ENCODE data around the gene INPP5A.

INPP5A gene

GRCh38 chr10:132640326-132641125, 102.9 kb downstream of the INPP5A start:
- Histone ChIP-seq H3K4me1 (ENCODE audit: insufficient read depth, low read length) (no peaks in the 10 kb centered on the region), H3K9ac (ENCODE audit: low read depth, low read length) (no peak overlapping the region)
- WGBS: 94% methylated on average over 29 of the region's 29 CpGs

DNA sequence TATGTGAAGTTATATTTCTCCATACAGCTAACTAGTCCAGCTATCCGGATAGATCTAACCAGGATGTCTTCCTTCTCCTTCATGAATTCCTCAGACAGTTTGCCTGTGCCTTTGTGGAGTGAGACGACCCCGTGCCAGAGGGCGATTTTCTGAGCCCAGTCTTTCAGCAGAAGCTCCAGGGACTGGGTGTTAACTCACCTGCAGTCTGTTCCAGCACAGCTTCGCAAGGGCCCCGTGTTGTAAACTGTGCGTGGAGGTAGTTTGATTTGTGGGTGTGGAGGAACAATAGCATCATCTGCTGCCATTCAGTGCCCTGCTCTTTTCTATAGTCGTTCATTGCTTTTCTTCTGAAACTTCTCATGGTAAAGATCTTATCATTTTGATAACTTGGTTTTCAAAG, 103.8 kb downstream of the INPP5A start:
- WGBS: 93% methylated on average over 8 of the region's 8 CpGs
- Histone ChIP-seq H3K27ac (ENCODE audit: low read depth, low read length) (no peak overlapping the region), H3K9ac (ENCODE audit: low read depth, low read length) (no peak overlapping the region)

More at GRCh38 chr10:132640326-132641125, 102.9 kb downstream of the INPP5A start:
- H3K9me3 ChIP-seq (ENCODE audit: insufficient read depth, low read depth, low read length): no peaks in the 10 kb centered on the region
- no peak overlapping the region for H3K4me3 ChIP-seq (ENCODE audit: low read length)
- H3K27ac ChIP-seq (ENCODE audit: low read depth, low read length): no peak overlapping the region
- H3K27me3 ChIP-seq (ENCODE audit: insufficient read depth, low read length): no peaks in the 10 kb centered on the region
- H3K36me3 ChIP-seq (ENCODE audit: insufficient read depth, low read length): no peaks in the 10 kb centered on the region

GRCh38 chr10:132641966-132642731, 104.6 kb downstream of the INPP5A start:
- no peak overlapping the region for H3K4me3 ChIP-seq (ENCODE audit: low read length)
- no peaks in the 10 kb centered on the region for H3K27me3 ChIP-seq (ENCODE audit: insufficient read depth, low read length)
- H3K27ac ChIP-seq (ENCODE audit: low read depth, low read length): no peak overlapping the region
- no peaks in the 10 kb centered on the region for H3K4me1 ChIP-seq (ENCODE audit: insufficient read depth, low read length)
- H3K9ac ChIP-seq (ENCODE audit: low read depth, low read length): no peak overlapping the region
- H3K9me3 ChIP-seq (ENCODE audit: insufficient read depth, low read depth, low read length): no peaks in the 10 kb centered on the region
- H3K36me3 ChIP-seq (ENCODE audit: insufficient read depth, low read length): no peaks in the 10 kb centered on the region
- WGBS: 91% methylated on average over 33 of the region's 33 CpGs

More for the DNA sequence above, 103.8 kb downstream of the INPP5A start:
- Histone ChIP-seq H3K9me3 (ENCODE audit: insufficient read depth, low read depth, low read length) (no peaks in the 10 kb centered on the region), H3K27me3 (ENCODE audit: insufficient read depth, low read length) (no peaks in the 10 kb centered on the region), H3K4me1 (ENCODE audit: insufficient read depth, low read length) (no peaks in the 10 kb centered on the region), H3K36me3 (ENCODE audit: insufficient read depth, low read length) (no peaks in the 10 kb centered on the region), H3K4me3 (ENCODE audit: low read length) (no peak overlapping the region)

DNA sequence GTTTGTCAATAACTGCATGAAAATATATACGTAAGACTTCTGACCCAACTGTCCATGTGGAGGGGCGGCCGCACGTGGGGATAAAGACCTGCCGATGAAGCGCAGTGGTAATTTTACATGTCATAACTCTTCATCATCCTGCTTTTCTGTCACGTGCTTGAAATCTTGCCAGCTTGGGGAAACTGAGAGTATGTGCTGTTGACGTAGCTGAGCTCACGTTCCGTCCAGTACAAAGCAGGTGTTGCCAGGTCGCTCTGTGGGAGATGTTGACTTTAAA, 105.1 kb downstream of the INPP5A start:
- no peak overlapping the region for H3K4me3 ChIP-seq (ENCODE audit: low read length)
- 97% methylated on average over 11 of the region's 11 CpGs for WGBS
- no peaks in the 10 kb centered on the region for H3K9me3 ChIP-seq (ENCODE audit: insufficient read depth, low read depth, low read length)
- no peak overlapping the region for H3K9ac ChIP-seq (ENCODE audit: low read depth, low read length)
- no peaks in the 10 kb centered on the region for H3K4me1 ChIP-seq (ENCODE audit: insufficient read depth, low read length)
- no peaks in the 10 kb centered on the region for H3K27me3 ChIP-seq (ENCODE audit: insufficient read depth, low read length)
- H3K36me3 ChIP-seq (ENCODE audit: insufficient read depth, low read length): no peaks in the 10 kb centered on the region
- no peak overlapping the region for H3K27ac ChIP-seq (ENCODE audit: low read depth, low read length)

- H3K36me3 ChIP-seq (ENCODE audit: insufficient read depth, low read length): no peaks in the 10 kb centered on the region
- no peaks in the 10 kb centered on the region for H3K9me3 ChIP-seq (ENCODE audit: insufficient read depth, low read depth, low read length)
- no peak overlapping the region for H3K27ac ChIP-seq (ENCODE audit: low read depth, low read length)
- WGBS: 90% methylated on average over 35 of the region's 35 CpGs
- no peaks in the 10 kb centered on the region for H3K4me1 ChIP-seq (ENCODE audit: insufficient read depth, low read length)
- H3K4me3 ChIP-seq (ENCODE audit: low read length): no peak overlapping the region
- no peak overlapping the region; the same call in 1 of the 2 replicates for H3K9ac ChIP-seq (ENCODE audit: low read depth, low read length)
- no peaks in the 10 kb centered on the region for H3K27me3 ChIP-seq (ENCODE audit: insufficient read depth, low read length)
These were observed 106.3 kb downstream of the INPP5A start for GRCh38 chr10:132643709-132644526.

DNA sequence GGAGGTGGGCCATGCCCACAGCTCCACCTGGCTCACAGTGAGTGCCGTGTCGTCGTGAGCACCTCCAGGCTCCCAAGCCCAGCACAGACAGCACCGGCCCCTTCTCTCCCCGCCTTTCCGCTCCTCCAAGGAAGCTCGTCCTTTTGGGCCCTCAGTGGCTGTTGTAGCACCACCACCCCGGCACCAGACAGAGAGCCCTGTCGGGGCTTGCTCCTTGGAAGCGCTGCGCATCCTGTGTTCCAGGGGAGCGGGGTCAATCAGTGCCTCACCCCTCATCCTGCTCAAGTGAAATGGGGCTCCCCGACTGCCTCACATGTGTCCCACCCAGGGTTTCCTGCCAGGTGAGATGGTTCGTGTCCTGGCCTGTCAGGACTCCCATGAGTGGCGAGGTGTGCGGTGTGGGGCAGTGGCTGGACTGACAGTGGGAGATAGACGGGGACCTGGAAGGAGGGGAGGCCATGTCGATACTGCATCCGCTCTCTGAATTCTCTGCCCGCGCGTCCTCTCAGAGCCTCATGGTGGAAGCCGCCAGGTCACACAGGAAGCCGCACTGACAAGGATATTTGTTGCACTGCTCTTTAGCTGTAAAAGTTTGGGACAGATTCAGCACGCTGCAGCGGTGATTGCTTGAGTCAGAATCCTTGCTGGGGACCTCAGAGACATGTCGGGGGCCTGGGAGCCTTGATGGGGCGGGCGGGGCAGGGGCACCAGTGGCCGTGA, 107.1 kb downstream of the INPP5A start:
- H3K9me3 ChIP-seq (ENCODE audit: insufficient read depth, low read depth, low read length): no peaks in the 10 kb centered on the region
- H3K27me3 ChIP-seq (ENCODE audit: insufficient read depth, low read length): no peaks in the 10 kb centered on the region
- no peak overlapping the region for H3K4me3 ChIP-seq (ENCODE audit: low read length)
- WGBS: 94% methylated on average over 30 of the region's 30 CpGs
- H3K4me1 ChIP-seq (ENCODE audit: insufficient read depth, low read length): no peaks in the 10 kb centered on the region
- H3K36me3 ChIP-seq (ENCODE audit: insufficient read depth, low read length): no peaks in the 10 kb centered on the region
- no peak overlapping the region for H3K27ac ChIP-seq (ENCODE audit: low read depth, low read length)
- H3K9ac ChIP-seq (ENCODE audit: low read depth, low read length): no peak overlapping the region; the same call in 1 of the 2 replicates

DNA sequence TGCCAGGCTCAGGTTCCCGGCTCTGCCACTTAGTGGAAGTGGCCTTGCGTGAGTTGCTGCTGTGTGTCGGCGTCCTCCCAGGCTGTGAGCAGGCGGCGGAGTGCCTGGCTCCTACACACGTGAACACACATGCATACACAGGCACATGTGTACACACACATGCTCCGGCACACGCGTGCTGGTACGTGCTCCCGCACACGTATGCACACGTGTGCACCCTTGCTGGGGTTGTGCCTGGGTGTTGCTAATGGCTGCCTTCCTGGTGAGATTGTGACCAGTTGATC, 107.6 kb downstream of the INPP5A start:
- Histone ChIP-seq H3K4me1 (ENCODE audit: insufficient read depth, low read length) (no peaks in the 10 kb centered on the region), H3K9me3 (ENCODE audit: insufficient read depth, low read depth, low read length) (no peaks in the 10 kb centered on the region), H3K36me3 (ENCODE audit: insufficient read depth, low read length) (no peaks in the 10 kb centered on the region), H3K27me3 (ENCODE audit: insufficient read depth, low read length) (no peaks in the 10 kb centered on the region), H3K4me3 (ENCODE audit: low read length) (no peak overlapping the region), H3K9ac (ENCODE audit: low read depth, low read length) (no peak overlapping the region), H3K27ac (ENCODE audit: low read depth, low read length) (no peak overlapping the region)
- WGBS: 97% methylated on average over 14 of the region's 14 CpGs

DNA sequence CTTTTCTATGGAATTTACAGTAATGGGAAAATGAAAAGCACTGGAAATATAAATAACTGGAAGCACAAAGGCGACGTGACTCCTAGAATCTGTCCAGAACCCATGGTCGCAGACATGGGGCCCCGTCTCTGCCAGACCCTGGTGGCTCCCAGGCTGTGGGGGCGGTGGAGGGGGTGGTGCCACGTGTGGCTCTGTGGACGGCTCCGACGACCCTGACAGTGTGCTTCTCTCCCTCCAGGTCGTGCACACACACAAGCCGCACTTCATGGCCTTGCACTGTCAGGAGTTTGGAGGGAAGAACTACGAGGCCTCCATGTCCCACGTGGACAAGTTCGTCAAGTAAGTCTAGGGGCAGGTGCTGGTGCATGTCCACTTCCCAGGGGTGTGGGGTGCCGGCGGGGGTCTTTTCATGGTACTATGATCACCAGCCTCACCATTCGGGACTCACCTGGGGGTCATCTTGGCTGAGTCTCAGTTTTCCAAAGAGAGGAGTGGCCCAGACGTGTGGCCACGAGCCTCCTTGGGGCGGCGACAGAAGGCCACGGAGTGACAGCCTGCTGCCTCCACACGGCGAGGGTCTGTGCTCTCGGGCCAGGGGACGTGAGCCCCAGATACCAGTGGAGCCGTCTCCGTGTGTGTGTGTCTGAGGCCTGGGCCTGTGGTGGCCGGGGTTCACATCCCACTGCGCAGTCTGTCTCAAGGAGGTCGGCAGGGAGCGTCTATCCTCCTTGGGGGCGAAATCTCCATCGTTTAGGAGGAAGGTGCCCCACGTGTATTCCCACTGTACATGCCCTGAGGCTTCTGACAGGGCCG, 108.2 kb downstream of the INPP5A start:
- Histone ChIP-seq H3K9ac (ENCODE audit: low read depth, low read length) (no peak overlapping the region), H3K36me3 (ENCODE audit: insufficient read depth, low read length) (no peaks in the 10 kb centered on the region), H3K9me3 (ENCODE audit: insufficient read depth, low read depth, low read length) (no peaks in the 10 kb centered on the region), H3K4me1 (ENCODE audit: insufficient read depth, low read length) (no peaks in the 10 kb centered on the region), H3K4me3 (ENCODE audit: low read length) (no peak overlapping the region), H3K27me3 (ENCODE audit: insufficient read depth, low read length) (no peaks in the 10 kb centered on the region), H3K27ac (ENCODE audit: low read depth, low read length) (no peak overlapping the region)
- WGBS: 95% methylated on average over 36 of the region's 36 CpGs

DNA sequence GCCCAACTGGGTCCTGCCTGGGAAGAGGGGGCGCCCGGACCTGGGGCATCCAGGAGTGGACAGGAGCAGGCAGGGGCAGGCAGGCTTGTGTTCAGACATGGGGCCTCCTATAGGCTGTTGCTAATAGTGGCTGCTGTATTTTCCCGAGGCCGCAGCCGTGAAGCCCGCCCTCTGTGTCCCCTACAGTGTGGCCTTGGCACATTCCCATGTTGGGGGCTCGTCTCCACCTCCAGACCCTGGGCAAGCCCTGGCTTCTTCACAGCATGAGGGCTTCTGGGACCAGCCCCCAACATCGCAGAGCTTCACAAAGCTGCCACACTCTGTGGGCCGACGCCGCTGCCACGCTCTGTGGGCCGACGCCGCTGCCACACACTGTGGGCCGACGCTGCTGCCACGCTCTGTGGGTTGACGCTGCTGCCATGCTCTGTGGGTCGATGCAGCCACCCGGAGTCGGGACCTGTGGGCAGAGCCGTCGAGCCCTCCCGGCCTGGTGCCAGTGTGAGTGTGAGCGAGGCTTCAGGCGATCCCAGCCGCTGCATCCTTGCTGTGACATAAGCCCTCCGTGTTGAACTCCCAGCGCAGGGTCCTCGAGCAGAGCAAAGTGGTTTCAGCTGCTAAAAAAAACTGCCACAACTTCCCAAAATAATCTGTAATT, 109.0 kb downstream of the INPP5A start:
- WGBS: 95% methylated on average over 31 of the region's 31 CpGs
- H3K9me3 ChIP-seq (ENCODE audit: insufficient read depth, low read depth, low read length): no peaks in the 10 kb centered on the region
- H3K4me3 ChIP-seq (ENCODE audit: low read length): no peak overlapping the region
- H3K36me3 ChIP-seq (ENCODE audit: insufficient read depth, low read length): no peaks in the 10 kb centered on the region
- no peak overlapping the region for H3K9ac ChIP-seq (ENCODE audit: low read depth, low read length)
- H3K27me3 ChIP-seq (ENCODE audit: insufficient read depth, low read length): no peaks in the 10 kb centered on the region
- no peak overlapping the region for H3K27ac ChIP-seq (ENCODE audit: low read depth, low read length)
- no peaks in the 10 kb centered on the region for H3K4me1 ChIP-seq (ENCODE audit: insufficient read depth, low read length)

DNA sequence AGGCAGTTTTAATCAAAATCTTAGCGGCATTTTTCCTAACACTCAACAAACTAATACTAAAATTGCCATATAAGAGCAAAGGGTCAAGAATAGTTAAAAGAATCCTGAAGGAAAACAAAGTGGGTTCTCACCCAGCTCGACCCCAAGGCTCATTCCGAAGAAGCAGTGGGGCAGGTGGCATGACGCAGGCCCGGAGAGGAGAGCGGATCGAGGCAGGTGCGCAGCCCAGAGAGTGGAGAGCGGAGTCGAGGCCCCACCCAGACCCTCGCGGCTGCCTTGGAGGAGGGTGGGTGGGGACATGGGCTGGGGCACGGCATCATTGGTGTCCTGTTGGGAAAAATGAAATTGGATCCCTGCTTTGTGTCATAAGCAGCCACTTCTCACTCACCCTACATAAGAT, 109.8 kb downstream of the INPP5A start:
- H3K9ac ChIP-seq (ENCODE audit: low read depth, low read length): no peak overlapping the region
- H3K4me3 ChIP-seq (ENCODE audit: low read length): no peak overlapping the region
- H3K27me3 ChIP-seq (ENCODE audit: insufficient read depth, low read length): no peaks in the 10 kb centered on the region
- no peak overlapping the region for H3K27ac ChIP-seq (ENCODE audit: low read depth, low read length)
- no peaks in the 10 kb centered on the region for H3K9me3 ChIP-seq (ENCODE audit: insufficient read depth, low read depth, low read length)
- H3K4me1 ChIP-seq (ENCODE audit: insufficient read depth, low read length): no peaks in the 10 kb centered on the region
- 0 out of 2 replicates have a peak, but pooled peaks cover under 1% of the 10 kb centered on the region for H3K36me3 ChIP-seq (ENCODE audit: insufficient read depth, low read length)
- WGBS: 91% methylated on average over 12 of the region's 13 CpGs

Data from HUES64 (cell line).